ENCODE measurements around the gene TNFRSF25.
A peak's percentile ranks its signal among the peaks of the same experiment; 100 is the strongest.

GRCh38 chr1:6438047-6438525 is 27.9 kb downstream of the TNFRSF25 start:
- peak; percentile 91 to 92 for TF ChIP-seq CTCF (conservative IDR thresholded peaks at IDR 0.05; ENCODE audit: low read depth in 2 of 2)
- TF ChIP-seq EZH2phosphoT487 (IDR thresholded peaks at IDR 0.05; ENCODE audit: unreplicated experiment), result no peak
- no peak for TF ChIP-seq POLR2AphosphoS5 (IDR thresholded peaks at IDR 0.05; ENCODE audit: low read depth)
- no peak for TF ChIP-seq CREB1 (CRISPR knock-in tag; IDR thresholded peaks at IDR 0.05; ENCODE audit: low read depth)
- TF ChIP-seq JUNB (IDR thresholded peaks at IDR 0.05; ENCODE audit: unreplicated experiment), result no peak
- TF ChIP-seq EZH2 (IDR thresholded peaks at IDR 0.05; ENCODE audit: low read depth, unreplicated experiment), result no peak
- TF ChIP-seq REST (IDR thresholded peaks at IDR 0.05; ENCODE audit: unreplicated experiment), result no peak
- TF ChIP-seq ZNF462 (CRISPR knock-in tag; IDR thresholded peaks at IDR 0.05), result no peak
- TF ChIP-seq ZNF114 (CRISPR knock-in tag; IDR thresholded peaks at IDR 0.05), result no peak

Measured in GM23338 (cell line).